HEK293 (cell line): Measurements from ENCODE around the gene SYT13.

Source experiments
- ZNF580 ChIP-seq: fragments of 450-650 bp; formaldehyde crosslinking; IDR thresholded peaks from 2 replicates; pipeline ENCODE4 v1.5.1; 2016; ENCODE audit warnings: missing biosample characterization, missing genetic modification characterization
- TF ChIP-seq, protein P1 (sequence below): fragments of 450-650 bp; formaldehyde crosslinking; IDR thresholded peaks from 2 replicates; pipeline ENCODE4 v1.5.1; 2017; ENCODE audit warnings: missing biosample characterization, missing genetic modification characterization

- TF ChIP-seq, protein P1, sequence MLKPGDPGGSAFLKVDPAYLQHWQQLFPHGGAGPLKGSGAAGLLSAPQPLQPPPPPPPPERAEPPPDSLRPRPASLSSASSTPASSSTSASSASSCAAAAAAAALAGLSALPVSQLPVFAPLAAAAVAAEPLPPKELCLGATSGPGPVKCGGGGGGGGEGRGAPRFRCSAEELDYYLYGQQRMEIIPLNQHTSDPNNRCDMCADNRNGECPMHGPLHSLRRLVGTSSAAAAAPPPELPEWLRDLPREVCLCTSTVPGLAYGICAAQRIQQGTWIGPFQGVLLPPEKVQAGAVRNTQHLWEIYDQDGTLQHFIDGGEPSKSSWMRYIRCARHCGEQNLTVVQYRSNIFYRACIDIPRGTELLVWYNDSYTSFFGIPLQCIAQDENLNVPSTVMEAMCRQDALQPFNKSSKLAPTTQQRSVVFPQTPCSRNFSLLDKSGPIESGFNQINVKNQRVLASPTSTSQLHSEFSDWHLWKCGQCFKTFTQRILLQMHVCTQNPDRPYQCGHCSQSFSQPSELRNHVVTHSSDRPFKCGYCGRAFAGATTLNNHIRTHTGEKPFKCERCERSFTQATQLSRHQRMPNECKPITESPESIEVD: no peak
- no peak for TF ChIP-seq ZNF580 (tag by site-specific recombination)
These were observed 36.1 kb upstream of the SYT13 start for GRCh38 chr11:45322111-45322705.
